HEK293 (cell line): ENCODE measurements around the gene TIAM1.

ENCODE experiments used
- ZBTB20 ChIP-seq: fragments of 450-650 bp; formaldehyde crosslinking; IDR thresholded peaks from 2 replicates; pipeline ENCODE4 v1.5.1; 2016; ENCODE audit warnings: missing biosample characterization, missing genetic modification characterization
- ZNF335 ChIP-seq: fragments of 450-650 bp; formaldehyde crosslinking; conservative IDR thresholded peaks from 2 replicates; pipeline ENCODE4 v1.5.1; 2016; ENCODE audit warnings: missing biosample characterization, missing genetic modification characterization
- ZNF776 ChIP-seq: fragments of 450-650 bp; formaldehyde crosslinking; IDR thresholded peaks from 2 replicates; pipeline ENCODE4 v1.5.0; 2017; ENCODE audit warnings: missing biosample characterization, missing genetic modification characterization, borderline replicate concordance
- ZNF830 ChIP-seq: fragments of 450-650 bp; IDR thresholded peaks from 2 replicates; pipeline ENCODE4 v1.5.0; 2018; ENCODE audit warnings: missing biosample characterization, missing genetic modification characterization, low read depth, mild to moderate bottlenecking, moderate library complexity
- TF ChIP-seq, protein P1 (sequence below): fragments of 450-650 bp; formaldehyde crosslinking; IDR thresholded peaks from 2 replicates; pipeline ENCODE4 v1.5.1; 2016; ENCODE audit warnings: missing biosample characterization, missing genetic modification characterization
- TF ChIP-seq, protein P2 (sequence below): fragments of 450-650 bp; formaldehyde crosslinking; IDR thresholded peaks from 2 replicates; pipeline ENCODE4 v1.5.1; 2016; ENCODE audit warnings: missing biosample characterization, missing genetic modification characterization, borderline replicate concordance

DNA sequence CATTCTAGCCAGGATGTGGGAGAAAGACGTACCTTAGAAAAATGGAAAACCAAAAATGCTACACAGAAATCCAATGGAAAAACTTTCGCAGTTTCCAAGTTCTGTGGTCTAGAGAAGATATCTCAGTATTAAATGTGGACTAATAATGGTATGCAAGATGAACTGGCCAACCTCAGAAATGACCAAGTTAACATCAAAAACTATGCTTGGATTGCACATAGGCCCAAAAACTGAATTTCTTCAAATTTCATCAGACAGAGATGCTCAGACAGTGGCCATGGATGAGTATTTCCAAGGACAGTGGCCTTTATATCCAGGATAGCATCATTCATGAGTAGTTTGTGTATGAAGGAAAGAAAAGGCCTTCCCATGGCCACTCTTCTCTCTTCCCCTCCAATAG lies 132.2 kb downstream of the TIAM1 start:
- TF ChIP-seq, protein P1, sequence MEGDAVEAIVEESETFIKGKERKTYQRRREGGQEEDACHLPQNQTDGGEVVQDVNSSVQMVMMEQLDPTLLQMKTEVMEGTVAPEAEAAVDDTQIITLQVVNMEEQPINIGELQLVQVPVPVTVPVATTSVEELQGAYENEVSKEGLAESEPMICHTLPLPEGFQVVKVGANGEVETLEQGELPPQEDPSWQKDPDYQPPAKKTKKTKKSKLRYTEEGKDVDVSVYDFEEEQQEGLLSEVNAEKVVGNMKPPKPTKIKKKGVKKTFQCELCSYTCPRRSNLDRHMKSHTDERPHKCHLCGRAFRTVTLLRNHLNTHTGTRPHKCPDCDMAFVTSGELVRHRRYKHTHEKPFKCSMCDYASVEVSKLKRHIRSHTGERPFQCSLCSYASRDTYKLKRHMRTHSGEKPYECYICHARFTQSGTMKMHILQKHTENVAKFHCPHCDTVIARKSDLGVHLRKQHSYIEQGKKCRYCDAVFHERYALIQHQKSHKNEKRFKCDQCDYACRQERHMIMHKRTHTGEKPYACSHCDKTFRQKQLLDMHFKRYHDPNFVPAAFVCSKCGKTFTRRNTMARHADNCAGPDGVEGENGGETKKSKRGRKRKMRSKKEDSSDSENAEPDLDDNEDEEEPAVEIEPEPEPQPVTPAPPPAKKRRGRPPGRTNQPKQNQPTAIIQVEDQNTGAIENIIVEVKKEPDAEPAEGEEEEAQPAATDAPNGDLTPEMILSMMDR = no peak
- TF ChIP-seq ZNF776 (tag by site-specific recombination) (no peak), ZNF830 (tag by site-specific recombination) (no peak), ZBTB20 (tag by site-specific recombination) (no peak), ZNF335 (tag by site-specific recombination) (no peak)
- TF ChIP-seq, protein P2, sequence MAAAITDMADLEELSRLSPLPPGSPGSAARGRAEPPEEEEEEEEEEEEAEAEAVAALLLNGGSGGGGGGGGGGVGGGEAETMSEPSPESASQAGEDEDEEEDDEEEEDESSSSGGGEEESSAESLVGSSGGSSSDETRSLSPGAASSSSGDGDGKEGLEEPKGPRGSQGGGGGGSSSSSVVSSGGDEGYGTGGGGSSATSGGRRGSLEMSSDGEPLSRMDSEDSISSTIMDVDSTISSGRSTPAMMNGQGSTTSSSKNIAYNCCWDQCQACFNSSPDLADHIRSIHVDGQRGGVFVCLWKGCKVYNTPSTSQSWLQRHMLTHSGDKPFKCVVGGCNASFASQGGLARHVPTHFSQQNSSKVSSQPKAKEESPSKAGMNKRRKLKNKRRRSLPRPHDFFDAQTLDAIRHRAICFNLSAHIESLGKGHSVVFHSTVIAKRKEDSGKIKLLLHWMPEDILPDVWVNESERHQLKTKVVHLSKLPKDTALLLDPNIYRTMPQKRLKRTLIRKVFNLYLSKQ (tag by site-specific recombination) = no peak
